K562 (cell line): Measurements from ENCODE around the gene NT5C2. TPM values are rescaled to one million over a fixed set of nuclear protein-coding genes. Genes with fewer than 3 reads are reported as not detected.

ENCODE experiments used
- ASH1L ChIP-seq: fragments of 450-650 bp; IDR thresholded peaks from 2 replicates; pipeline ENCODE4 v1.6.1; 2018; ENCODE audit warnings: borderline replicate concordance, mild to moderate bottlenecking, low read depth; ENCODE audit not compliant: partially characterized antibody
- CCAR2 ChIP-seq: fragments of 200-400 bp; formaldehyde crosslinking; IDR thresholded peaks from 2 replicates; pipeline ENCODE4 v1.6.1; 2017; ENCODE audit warnings: mild to moderate bottlenecking, low read depth, low read length
- FOXK2 ChIP-seq, 2 experiments: fragments of 450-650 bp; IDR thresholded peaks in 1 of 2; conservative IDR thresholded peaks in 1 of 2; 2 replicates each; pipeline ENCODE4 v1.6.1; 2016; ENCODE audit warnings: low read depth in 2 of 2, mild to moderate bottlenecking in 1 of 2
- FOXO4 ChIP-seq: fragments of 450-650 bp; formaldehyde crosslinking; IDR thresholded peaks from 2 replicates; pipeline ENCODE4 v1.4.0; 2020; ENCODE audit warnings: mild to moderate bottlenecking, moderate library complexity
- GTF2A2 ChIP-seq: IDR thresholded peaks from 2 replicates; pipeline ENCODE4 v1.6.1; 2016; ENCODE audit warnings: mild to moderate bottlenecking, missing genetic modification characterization, missing compliant biosample characterization
- HOXB6 ChIP-seq: fragments of 250-450 bp; sonication (Bioruptor Pico); IDR thresholded peaks from 2 replicates; pipeline ENCODE4 v1.5.1; 2022; ENCODE audit warnings: mild to moderate bottlenecking, borderline replicate concordance
- KAT8 ChIP-seq: fragments of 450-650 bp; IDR thresholded peaks from 2 replicates; pipeline ENCODE4 v1.6.1; 2016; ENCODE audit warnings: low read depth, mild to moderate bottlenecking
- MLLT1 ChIP-seq, 2 experiments: fragments of 450-650 bp; IDR thresholded peaks; 2 replicates each; pipeline ENCODE4 v1.6.1; 2016
- NFXL1 ChIP-seq: fragments of 450-650 bp; formaldehyde crosslinking; IDR thresholded peaks from 2 replicates; pipeline ENCODE4 v1.4.0; 2021; ENCODE audit warnings: mild to moderate bottlenecking
- POLR3A ChIP-seq: IDR thresholded peaks from 2 replicates; pipeline ENCODE4 v1.6.1; 2011; ENCODE audit warnings: borderline replicate concordance, mild to moderate bottlenecking, moderate library complexity; ENCODE audit not compliant: insufficient read length, insufficient read depth; ENCODE audit errors: extremely low read depth
- RFX1 ChIP-seq: fragments of 450-650 bp; IDR thresholded peaks from 2 replicates; pipeline ENCODE4 v1.6.1; 2016; ENCODE audit warnings: mild to moderate bottlenecking, moderate library complexity
- RHOXF2B ChIP-seq: fragments of 250-450 bp; sonication (Bioruptor Pico); conservative IDR thresholded peaks from 2 replicates; pipeline ENCODE4 v1.5.1; 2021
- STAT5A ChIP-seq: IDR thresholded peaks from 2 replicates; pipeline ENCODE4 v1.6.1; 2012; ENCODE audit warnings: low read length, inconsistent platforms, borderline replicate concordance
- SUPT5H ChIP-seq: fragments of 450-650 bp; IDR thresholded peaks from 2 replicates; pipeline ENCODE4 v1.6.1; 2016
- TRIM24 ChIP-seq, 2 experiments: fragments of 450-650 bp; IDR thresholded peaks; 2 replicates each; pipeline ENCODE4 v1.6.1; 2016
- ZNF184 ChIP-seq: sonication (generic); formaldehyde crosslinking; IDR thresholded peaks from 2 replicates; pipeline ENCODE4 v1.5.0; 2020; ENCODE audit warnings: missing genetic modification reagents
- ZNF239 ChIP-seq: fragments of 250-450 bp; sonication (Bioruptor Pico); IDR thresholded peaks from 2 replicates; pipeline ENCODE4 v1.4.0; 2020; ENCODE audit warnings: mild to moderate bottlenecking
- ZNF551 ChIP-seq: fragments of 250-450 bp; sonication (Bioruptor Pico); IDR thresholded peaks from 2 replicates; pipeline ENCODE4 v1.5.0; 2021; ENCODE audit warnings: mild to moderate bottlenecking, moderate library complexity
- polyA plus RNA-seq, 8 experiments: library from polyadenylated mRNA; depleted of rRNA in 4 of 8; stranded (reverse) in 5 of 8; unstranded in 3 of 8; fragments of >200 nt; fragmentation: Nextera tagmentation in 2 of 8; fragmentation: Illumina TruSeq in 1 of 8; extraction: Ambion mirVana in 2 of 8; extraction: Trizol in 1 of 8; gene quantifications; 2 replicates each; pipeline versions ENCODE4 v1.2.1 to v1.2.3, GENCODE V29; 2011 to 2014; ENCODE audit warnings: inconsistent platforms in 1 of 8, missing spikeins in 1 of 8
- total RNA-seq, 7 experiments: library from RNA; depleted of rRNA in 6 of 7; stranded (reverse); fragments of >200 nt in 6 of 7; fragmentation: Illumina TruSeq in 2 of 7; extraction: Trizol in 2 of 7; gene quantifications; 2 replicates each; pipeline versions ENCODE4 v1.2.1 to v1.2.3, GENCODE V29; 2011 to 2021; ENCODE audit warnings: low replicate concordance in 1 of 7
- TF ChIP-seq, protein P1 (sequence below): fragments of 250-450 bp; sonication (Bioruptor Pico); IDR thresholded peaks from 2 replicates; pipeline ENCODE4 v1.5.1; 2021; ENCODE audit warnings: mild to moderate bottlenecking
- TF ChIP-seq, protein P2 (sequence below), 3 experiments: IDR thresholded peaks in 2 of 3; conservative IDR thresholded peaks in 1 of 3; 2 replicates each; pipeline ENCODE4 v1.5.1; 2011 to 2012; ENCODE audit warnings: low read length in 3 of 3, mild to moderate bottlenecking in 3 of 3, control low read depth in 2 of 3, improper control_type of control experiment in 1 of 3, inconsistent platforms in 1 of 3, low read depth in 1 of 3, mixed read lengths in 1 of 3, moderate library complexity in 1 of 3; ENCODE audit not compliant: insufficient read depth in 2 of 3
- TF ChIP-seq, protein P3 (sequence below): fragments of 450-650 bp; IDR thresholded peaks from 2 replicates; pipeline ENCODE4 v1.6.1; 2016; ENCODE audit warnings: missing biosample characterization, missing genetic modification characterization
- TF ChIP-seq, protein P4 (sequence below): fragments of 250-450 bp; sonication (Bioruptor Pico); IDR thresholded peaks from 2 replicates; pipeline ENCODE4 v1.6.1; 2021; ENCODE audit warnings: mild to moderate bottlenecking

The NT5C2 gene
- total and polyA plus RNA-seq, 9 of the 15 experiments (the other 6 are each of a cell fraction or from before 2014, with no cell fraction given): 11.3 to 45.2 (median 27.7) TPM

- no peak for TF ChIP-seq STAT5A
- no peak for TF ChIP-seq RHOXF2B
- TF ChIP-seq GTF2A2: no peak
- TF ChIP-seq, protein P1, sequence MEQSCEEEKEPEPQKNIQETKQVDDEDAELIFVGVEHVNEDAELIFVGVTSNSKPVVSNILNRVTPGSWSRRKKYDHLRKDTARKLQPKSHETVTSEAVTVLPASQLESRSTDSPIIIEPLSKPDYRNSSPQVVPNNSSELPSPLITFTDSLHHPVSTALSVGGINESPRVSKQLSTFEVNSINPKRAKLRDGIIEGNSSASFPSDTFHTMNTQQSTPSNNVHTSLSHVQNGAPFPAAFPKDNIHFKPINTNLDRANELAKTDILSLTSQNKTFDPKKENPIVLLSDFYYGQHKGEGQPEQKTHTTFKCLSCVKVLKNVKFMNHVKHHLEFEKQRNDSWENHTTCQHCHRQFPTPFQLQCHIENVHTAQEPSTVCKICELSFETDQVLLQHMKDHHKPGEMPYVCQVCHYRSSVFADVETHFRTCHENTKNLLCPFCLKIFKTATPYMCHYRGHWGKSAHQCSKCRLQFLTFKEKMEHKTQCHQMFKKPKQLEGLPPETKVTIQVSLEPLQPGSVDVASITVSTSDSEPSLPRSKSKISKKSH (CRISPR knock-in tag): no peak
- TF ChIP-seq, protein P2, sequence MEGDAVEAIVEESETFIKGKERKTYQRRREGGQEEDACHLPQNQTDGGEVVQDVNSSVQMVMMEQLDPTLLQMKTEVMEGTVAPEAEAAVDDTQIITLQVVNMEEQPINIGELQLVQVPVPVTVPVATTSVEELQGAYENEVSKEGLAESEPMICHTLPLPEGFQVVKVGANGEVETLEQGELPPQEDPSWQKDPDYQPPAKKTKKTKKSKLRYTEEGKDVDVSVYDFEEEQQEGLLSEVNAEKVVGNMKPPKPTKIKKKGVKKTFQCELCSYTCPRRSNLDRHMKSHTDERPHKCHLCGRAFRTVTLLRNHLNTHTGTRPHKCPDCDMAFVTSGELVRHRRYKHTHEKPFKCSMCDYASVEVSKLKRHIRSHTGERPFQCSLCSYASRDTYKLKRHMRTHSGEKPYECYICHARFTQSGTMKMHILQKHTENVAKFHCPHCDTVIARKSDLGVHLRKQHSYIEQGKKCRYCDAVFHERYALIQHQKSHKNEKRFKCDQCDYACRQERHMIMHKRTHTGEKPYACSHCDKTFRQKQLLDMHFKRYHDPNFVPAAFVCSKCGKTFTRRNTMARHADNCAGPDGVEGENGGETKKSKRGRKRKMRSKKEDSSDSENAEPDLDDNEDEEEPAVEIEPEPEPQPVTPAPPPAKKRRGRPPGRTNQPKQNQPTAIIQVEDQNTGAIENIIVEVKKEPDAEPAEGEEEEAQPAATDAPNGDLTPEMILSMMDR (IDR thresholded peaks at IDR 0.05 in 2 of 3, conservative IDR thresholded peaks at IDR 0.05 in 1 of 3; ENCODE audit: insufficient read depth in 2 of 3, low read depth in 1 of 3, low read length in 3 of 3): no peak
- TF ChIP-seq SUPT5H: 0 out of 2 replicates have a peak, but pooled peaks have one; percentile 60
- TF ChIP-seq RFX1: no peak
- TF ChIP-seq ZNF184: no peak
- no peak for TF ChIP-seq MLLT1 (IDR thresholded peaks at IDR 0.05)
- TF ChIP-seq, protein P3, sequence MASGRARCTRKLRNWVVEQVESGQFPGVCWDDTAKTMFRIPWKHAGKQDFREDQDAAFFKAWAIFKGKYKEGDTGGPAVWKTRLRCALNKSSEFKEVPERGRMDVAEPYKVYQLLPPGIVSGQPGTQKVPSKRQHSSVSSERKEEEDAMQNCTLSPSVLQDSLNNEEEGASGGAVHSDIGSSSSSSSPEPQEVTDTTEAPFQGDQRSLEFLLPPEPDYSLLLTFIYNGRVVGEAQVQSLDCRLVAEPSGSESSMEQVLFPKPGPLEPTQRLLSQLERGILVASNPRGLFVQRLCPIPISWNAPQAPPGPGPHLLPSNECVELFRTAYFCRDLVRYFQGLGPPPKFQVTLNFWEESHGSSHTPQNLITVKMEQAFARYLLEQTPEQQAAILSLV (tag): no peak
- TF ChIP-seq KAT8: no peak
- TF ChIP-seq FOXO4 (CRISPR knock-in tag): no peak
- TF ChIP-seq HOXB6 (CRISPR knock-in tag): no peak
- no peak for TF ChIP-seq NFXL1 (CRISPR knock-in tag)
- TF ChIP-seq ZNF551 (CRISPR knock-in tag): no peak
- no peak for TF ChIP-seq ASH1L
- no peak for TF ChIP-seq CCAR2
- TF ChIP-seq ZNF239 (CRISPR knock-in tag): no peak
- TF ChIP-seq, protein P4, sequence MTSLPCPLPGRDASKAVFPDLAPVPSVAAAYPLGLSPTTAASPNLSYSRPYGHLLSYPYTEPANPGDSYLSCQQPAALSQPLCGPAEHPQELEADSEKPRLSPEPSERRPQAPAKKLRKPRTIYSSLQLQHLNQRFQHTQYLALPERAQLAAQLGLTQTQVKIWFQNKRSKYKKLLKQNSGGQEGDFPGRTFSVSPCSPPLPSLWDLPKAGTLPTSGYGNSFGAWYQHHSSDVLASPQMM: no peak
- TF ChIP-seq POLR3A: no peak
- TF ChIP-seq FOXK2 (conservative IDR thresholded peaks at IDR 0.05 in 1 of 2, IDR thresholded peaks at IDR 0.05 in 1 of 2; ENCODE audit: low read depth in 2 of 2): no peak
- no peak for TF ChIP-seq TRIM24 (IDR thresholded peaks at IDR 0.05)
Measured at GRCh38 chr10:103192451-103193106, 493 bp downstream of the NT5C2 start (continued).
